CD14-positive monocyte (primary cell): ENCODE data around the gene EFCAB13. TPM values are rescaled to one million over a fixed set of nuclear protein-coding genes. Genes with fewer than 3 reads are reported as not detected.

Experiments used
- DNase-seq, 3 donors: peaks; one replicate each; pipeline ENCODE4 v3.0.0-alpha.2; 2011 to 2022
- H2AFZ ChIP-seq: 2 replicates; pipeline ENCODE4 v1.6.0; 2012; ENCODE audit warnings: mild to moderate bottlenecking, low read depth, low read length, inconsistent platforms; ENCODE audit not compliant: insufficient read depth, poor library complexity, severe bottlenecking
- H3K27ac ChIP-seq, 2 donors: 1 replicate in 1 of 2; 2 replicates in 1 of 2; pipeline ENCODE4 v1.5.1; 2012 to 2013; ENCODE audit warnings: low read length in 2 of 2, control low read depth in 1 of 2, inconsistent platforms in 1 of 2, low read depth in 1 of 2, mild to moderate bottlenecking in 1 of 2
- H3K27me3 ChIP-seq, 2 donors: one replicate each; pipeline versions ENCODE4 v1.6.0 to v1.6.1; 2011 to 2013; ENCODE audit warnings: low read length in 2 of 2; ENCODE audit not compliant: control insufficient read depth in 2 of 2, insufficient read depth in 2 of 2
- H3K36me3 ChIP-seq, 2 donors: replicated peaks in 1 of 2; 1 replicate in 1 of 2; 2 replicates in 1 of 2; pipeline versions ENCODE4 v1.5.1 to v1.6.1; 2012 to 2013; ENCODE audit warnings: low read length in 2 of 2, control low read depth in 1 of 2, inconsistent platforms in 1 of 2, mild to moderate bottlenecking in 1 of 2; ENCODE audit not compliant: insufficient read depth in 2 of 2, control insufficient read depth in 1 of 2
- H3K4me1 ChIP-seq, 2 donors: 1 replicate in 1 of 2; 2 replicates in 1 of 2; pipeline versions ENCODE4 v1.5.1 to v1.6.1; 2012 to 2013; ENCODE audit warnings: low read length in 2 of 2, control low read depth in 1 of 2, inconsistent platforms in 1 of 2, mild to moderate bottlenecking in 1 of 2, moderate library complexity in 1 of 2; ENCODE audit not compliant: insufficient read depth in 2 of 2, control insufficient read depth in 1 of 2
- H3K4me2 ChIP-seq: replicated peaks from 2 replicates; pipeline ENCODE3; 2012; ENCODE audit warnings: low read length, moderate library complexity, mild to moderate bottlenecking; ENCODE audit not compliant: poor library complexity, severe bottlenecking; ENCODE audit errors: extremely low read depth
- H3K4me3 ChIP-seq, 3 experiments: fragments of 200-600 bp in 1 of 3; sonication (generic) in 1 of 3; replicated peaks in 1 of 3; 1 replicate in 2 of 3; 2 replicates in 1 of 3; pipeline ENCODE4 v1.5.1; 2011 to 2013; ENCODE audit warnings: low read length in 3 of 3, mild to moderate bottlenecking in 3 of 3, control low read depth in 2 of 3, low read depth in 2 of 3, inconsistent platforms in 1 of 3, moderate library complexity in 1 of 3
- H3K79me2 ChIP-seq: 2 replicates; pipeline ENCODE4 v1.6.0; 2012; ENCODE audit warnings: mild to moderate bottlenecking, control low read depth, inconsistent platforms, low read length, moderate library complexity; ENCODE audit not compliant: insufficient read depth
- H3K9ac ChIP-seq: 2 replicates; pipeline ENCODE4 v1.6.0; 2017; ENCODE audit warnings: low read length, mild to moderate bottlenecking; ENCODE audit not compliant: insufficient read depth, poor library complexity, severe bottlenecking
- H3K9me3 ChIP-seq, 2 donors: replicated peaks in 1 of 2; 1 replicate in 1 of 2; 2 replicates in 1 of 2; pipeline versions ENCODE4 v1.5.1 to v1.6.1; 2012 to 2013; ENCODE audit warnings: low read length in 2 of 2, control low read depth in 1 of 2; ENCODE audit not compliant: control insufficient read depth in 1 of 2, insufficient read depth in 1 of 2
- H4K20me1 ChIP-seq: 2 replicates; pipeline ENCODE4 v1.6.0; 2012; ENCODE audit warnings: mild to moderate bottlenecking, low read length, control low read depth, moderate library complexity; ENCODE audit not compliant: insufficient read depth
- H3K27ac Mint-ChIP-seq, 7 donors: one replicate each; pipeline ENCODE4 v1.8.0; 2020; ENCODE audit warnings: mild to moderate bottlenecking in 7 of 7, mixed read lengths in 7 of 7, moderate library complexity in 6 of 7, inconsistent platforms in 2 of 7
- H3K27me3 Mint-ChIP-seq, 3 donors: one replicate each; pipeline ENCODE4 v1.8.0; 2021 to 2022; ENCODE audit warnings: low read depth in 3 of 3, mild to moderate bottlenecking in 3 of 3, mixed read lengths in 3 of 3, moderate library complexity in 3 of 3, inconsistent platforms in 1 of 3
- H3K36me3 Mint-ChIP-seq, 2 donors: one replicate each; pipeline ENCODE4 v1.8.0; 2020; ENCODE audit warnings: mixed read lengths in 2 of 2, inconsistent platforms in 1 of 2, mild to moderate bottlenecking in 1 of 2
- H3K4me1 Mint-ChIP-seq: one replicate; pipeline ENCODE4 v1.8.0; 2020; ENCODE audit warnings: mild to moderate bottlenecking, mixed read lengths
- H3K4me3 Mint-ChIP-seq, 2 donors: one replicate each; pipeline ENCODE4 v1.8.0; 2020; ENCODE audit warnings: mild to moderate bottlenecking in 2 of 2, mixed read lengths in 2 of 2, moderate library complexity in 1 of 2
- H3K9me3 Mint-ChIP-seq, 7 donors: one replicate each; pipeline ENCODE4 v1.8.0; 2020 to 2022; ENCODE audit warnings: mixed read lengths in 7 of 7, mild to moderate bottlenecking in 6 of 7, moderate library complexity in 6 of 7, inconsistent platforms in 2 of 7
- CTCF ChIP-seq: fragments of 200-600 bp; IDR thresholded peaks from one replicate; pipeline ENCODE4 v1.8.0; 2022; ENCODE audit warnings: antibody characterized with exemption, mild to moderate bottlenecking
- WGBS: methylation state at CpG from one replicate; pipeline ENCODE4 v1.1.5; 2013; ENCODE audit warnings: missing lambda C conversion rate; ENCODE audit not compliant: insufficient coverage; 5-methylcytosine and 5-hydroxymethylcytosine counted together
- intact Hi-C, 2 donors: fragments of 100-400 bp; cut with micrococcal nuclease; formaldehyde crosslinking; loops; one replicate each; pipeline versions ENCODE4 v1.15.0 to v1.15.1; 2023
- polyA minus RNA-seq: library from RNA; depleted of rRNA, polyadenylated mRNA; stranded (reverse); fragments of >200 nt; gene quantifications from 2 replicates; pipeline ENCODE4 v1.2.3, GENCODE V29; 2012
- polyA plus RNA-seq, 3 donors: library from polyadenylated mRNA; depleted of rRNA in 1 of 3; unstranded in 2 of 3; stranded (reverse) in 1 of 3; fragments of 300-500 nt in 2 of 3; fragments of >200 nt in 1 of 3; fragmentation: Illumina TruSeq in 2 of 3; gene quantifications; 1 replicate in 2 of 3; 2 replicates in 1 of 3; pipeline ENCODE4 v1.2.3, GENCODE V29; 2012 to 2021
- total RNA-seq, 12 experiments: library from RNA in 1 of 12; stranded (reverse) in 1 of 12; fragments of 120-200 nt in 1 of 12; gene quantifications; one replicate each; pipeline ENCODE4 v1.2.4 and lab custom pipeline; 2013 to 2026; ENCODE audit warnings: mixed read lengths in 6 of 12, inconsistent platforms in 1 of 12

The EFCAB13 gene
- total RNA-seq (2013), result 10.3 TPM
- 1 to 10 TPM; 1.0 to 5.7 (median 3.5) TPM for polyA plus RNA-seq
- polyA minus RNA-seq, result 0.80 and 0.97 TPM in 2 replicates
- total RNA-seq (lab: John Stamatoyannopoulos, UW), result 0.31 to 20.7 (median 3.9) reads per million in 11 experiments

GRCh38 chr17:47323382-47324223 is at the start of gene EFCAB13:
Gene EFCAB13 (plus strand): TSS chr17:47323955. CDS start chr17:47328354, 4,399 bp downstream.
- intact Hi-C loops, result no loop called here
- H3K27ac ChIP-seq, result peak within 1 kb of the TSS; percentile 86 to 97
- peaks cover 5 to 13% of the 10 kb centered on the region in 2 donors for H3K27me3 ChIP-seq
- H3K4me3 ChIP-seq, result peak within 1 kb of the TSS; percentile 50 to 89 (median 86)
- H4K20me1 ChIP-seq, result no peaks in the 10 kb centered on the region
- H3K4me3 Mint-ChIP-seq, result peak within 1 kb of the TSS; percentile 99
- peaks cover 0 to 6% of the 10 kb centered on the region in 2 donors for H3K9me3 ChIP-seq
- H2AFZ ChIP-seq, result peak within 1 kb of the TSS; percentile 95
- peak within 1 kb of the TSS; percentile 84 for H3K9ac ChIP-seq
- peaks cover 12 to 24% of the 10 kb centered on the region in 2 donors for H3K4me1 ChIP-seq
- peak; percentile 43 to 80 (median 63) for DNase-seq
- WGBS, result under 1% methylated on average over 61 of the region's 72 CpGs
- peaks cover 3 to 19% (median 15%) of the 10 kb centered on the region in 3 donors for H3K27me3 Mint-ChIP-seq
- TF ChIP-seq CTCF, result no peak
- peak within 1 kb of the TSS; percentile 95 for H3K4me2 ChIP-seq
- H3K79me2 ChIP-seq, result no peaks in the 10 kb centered on the region
- peaks cover 0 to 4% of the 10 kb centered on the region in 2 donors for H3K36me3 Mint-ChIP-seq
- peak within 1 kb of the TSS; percentile 98 to 100 (median 99) for H3K27ac Mint-ChIP-seq
- H3K9me3 Mint-ChIP-seq, result peaks cover 0 to 11% (median 6%) of the 10 kb centered on the region in 7 donors
- H3K36me3 ChIP-seq, result no peaks in the 10 kb centered on the region
- H3K4me1 Mint-ChIP-seq, result peaks cover 18% of the 10 kb centered on the region

- DNase-seq, result no peak
- H2AFZ ChIP-seq, result no peak overlapping the region
- Mint-ChIP-seq H3K36me3 (no peaks in the 10 kb centered on the region), H3K27ac (no peak overlapping the region), H3K27me3 (peaks cover 1 to 3% (median 3%) of the 10 kb centered on the region in 3 donors), H3K9me3 (peaks cover 4 to 10% (median 8%) of the 10 kb centered on the region in 7 donors), H3K4me1 (peaks cover 51% of the 10 kb centered on the region), H3K4me3 (no peak overlapping the region)
- H3K4me1 ChIP-seq, result peaks cover 47 to 48% of the 10 kb centered on the region in 2 donors
- no peaks in the 10 kb centered on the region for H4K20me1 ChIP-seq
- no peaks in the 10 kb centered on the region for H3K36me3 ChIP-seq
- no peak overlapping the region for H3K4me2 ChIP-seq
- no peaks in the 10 kb centered on the region for H3K79me2 ChIP-seq
- intact Hi-C loops, result no loop called here
- no peak overlapping the region for H3K27ac ChIP-seq
- WGBS, result 90% methylated on average over 2 of the region's 5 CpGs
- no peak for TF ChIP-seq CTCF
- H3K9ac ChIP-seq, result no peak overlapping the region
- peaks cover 8 to 9% of the 10 kb centered on the region in 2 donors for H3K9me3 ChIP-seq
- H3K4me3 ChIP-seq, result no peak overlapping the region
- no peaks in the 10 kb centered on the region for H3K27me3 ChIP-seq
Measured at GRCh38 chr17:47274319-47275069, 49.3 kb upstream of the EFCAB13 start.
